HFFc6 (cell line): ENCODE data around the gene CHRM5. TPM values are rescaled to one million over a fixed set of nuclear protein-coding genes. Genes with fewer than 3 reads are reported as not detected.

Source experiments
- DNase-seq: peaks from one replicate; pipeline ENCODE4 v3.0.0-alpha.2; 2018
- H3K27ac Mint-ChIP-seq: 2 replicates; pipeline ENCODE4 v1.8.0; 2020; ENCODE audit warnings: mild to moderate bottlenecking, mixed read lengths
- H3K27me3 Mint-ChIP-seq: 2 replicates; pipeline ENCODE4 v1.8.0; 2021; ENCODE audit warnings: mild to moderate bottlenecking, moderate library complexity, mixed read lengths; ENCODE audit not compliant: insufficient read depth
- H3K36me3 Mint-ChIP-seq: 2 replicates; pipeline ENCODE4 v1.8.0; 2021; ENCODE audit warnings: low read depth, mixed read lengths
- H3K4me1 Mint-ChIP-seq: 2 replicates; pipeline ENCODE4 v1.8.0; 2020; ENCODE audit warnings: low read depth, mixed read lengths
- H3K4me3 Mint-ChIP-seq: 2 replicates; pipeline ENCODE4 v1.8.0; 2020; ENCODE audit warnings: mild to moderate bottlenecking, moderate library complexity, mixed read lengths
- H3K9me3 Mint-ChIP-seq: 2 replicates; pipeline ENCODE4 v1.8.0; 2020; ENCODE audit warnings: mild to moderate bottlenecking, mixed read lengths
- CTCF ChIP-seq: fragments of 200-600 bp; sonication (generic); IDR thresholded peaks from 2 replicates; pipeline ENCODE4 v1.5.0; 2021; ENCODE audit warnings: antibody characterized with exemption, mild to moderate bottlenecking
- total RNA-seq, 6 experiments: library from RNA; stranded (reverse); fragmentation: NEBNext Ultra II Directional; extraction: Animal tissue kit (Norgen Biotek cat#: 25700); gene quantifications; 2 replicates in 1 of 6; 3 replicates in 5 of 6; pipeline ENCODE4 v1.2.3, GENCODE V29; 2021

Gene CHRM5
- total RNA-seq, 6 experiments from 2014 or later = 0.10 TPM; not detected in 5

GRCh38 chr15:34064438-34064837, 96.1 kb downstream of the CHRM5 start:
- Mint-ChIP-seq H3K27me3 (no peaks in the 10 kb centered on the region), H3K36me3 (no peaks in the 10 kb centered on the region), H3K9me3 (no peaks in the 10 kb centered on the region), H3K4me1 (peaks cover 6% of the 10 kb centered on the region), H3K4me3 (no peak overlapping the region), H3K27ac (no peak overlapping the region)
- DNase-seq = no peak
- no peak for TF ChIP-seq CTCF

GRCh38 chr15:34065261-34065660, 97.0 kb downstream of the CHRM5 start:
- no peak for TF ChIP-seq CTCF

GRCh38 chr15:34065941-34066340, 97.6 kb downstream of the CHRM5 start:
- Mint-ChIP-seq H3K9me3 (no peaks in the 10 kb centered on the region), H3K4me3 (no peak overlapping the region), H3K27me3 (no peaks in the 10 kb centered on the region), H3K36me3 (no peaks in the 10 kb centered on the region), H3K4me1 (no peaks in the 10 kb centered on the region), H3K27ac (no peak overlapping the region)
- DNase-seq = no peak
- TF ChIP-seq CTCF = no peak

More at GRCh38 chr15:34065261-34065660, 97.0 kb downstream of the CHRM5 start:
- Mint-ChIP-seq H3K27me3 (no peaks in the 10 kb centered on the region), H3K9me3 (no peaks in the 10 kb centered on the region), H3K27ac (no peak overlapping the region), H3K4me1 (no peaks in the 10 kb centered on the region), H3K4me3 (no peak overlapping the region), H3K36me3 (no peaks in the 10 kb centered on the region)
- no peak for DNase-seq

GRCh38 chr15:34070003-34070402, 101.7 kb downstream of the CHRM5 start:
- no peak for DNase-seq
- H3K9me3 Mint-ChIP-seq = no peaks in the 10 kb centered on the region

GRCh38 chr15:34076785-34077184, 108.5 kb downstream of the CHRM5 start:
- no peak for TF ChIP-seq CTCF
- Mint-ChIP-seq H3K9me3 (no peaks in the 10 kb centered on the region), H3K4me1 (no peaks in the 10 kb centered on the region), H3K27me3 (no peaks in the 10 kb centered on the region; the same call in 1 of the 2 replicates), H3K27ac (no peak overlapping the region), H3K36me3 (no peaks in the 10 kb centered on the region), H3K4me3 (no peak overlapping the region)
- no peak for DNase-seq

More at GRCh38 chr15:34070003-34070402, 101.7 kb downstream of the CHRM5 start:
- H3K4me3 Mint-ChIP-seq = no peak overlapping the region
- no peaks in the 10 kb centered on the region for H3K36me3 Mint-ChIP-seq
- H3K4me1 Mint-ChIP-seq = no peaks in the 10 kb centered on the region
- H3K27me3 Mint-ChIP-seq = no peaks in the 10 kb centered on the region; the same call in 1 of the 2 replicates
- TF ChIP-seq CTCF = no peak
- no peak overlapping the region for H3K27ac Mint-ChIP-seq

- no peak for DNase-seq
- peaks cover 5% of the 10 kb centered on the region; the same call in 1 of the 2 replicates for H3K36me3 Mint-ChIP-seq
- H3K9me3 Mint-ChIP-seq = no peaks in the 10 kb centered on the region
- peaks cover 2% of the 10 kb centered on the region; the same call in 1 of the 2 replicates for H3K27me3 Mint-ChIP-seq
- TF ChIP-seq CTCF = no peak
- H3K4me1 Mint-ChIP-seq = peaks cover under 1% of the 10 kb centered on the region; the same call in 1 of the 2 replicates
- H3K4me3 Mint-ChIP-seq = no peak overlapping the region
- H3K27ac Mint-ChIP-seq = no peak overlapping the region
Measured at GRCh38 chr15:34078900-34079299, 110.6 kb downstream of the CHRM5 start.
